Neural cell (in vitro differentiated cells): Measurements from ENCODE around the gene CD40. TPM values are rescaled to one million over a fixed set of nuclear protein-coding genes. Genes with fewer than 3 reads are reported as not detected.

Experiments
- H2AFZ ChIP-seq: fragments of 200-600, 300-800 bp; sonication (generic), shearing (Covaris generic); 2 replicates; pipeline ENCODE4 v1.6.0; 2014; ENCODE audit warnings: low read depth, mild to moderate bottlenecking, antibody characterized with exemption, low read length, moderate library complexity
- H3F3A ChIP-seq: fragments of 200-600 bp; shearing (Covaris generic); 2 replicates; pipeline ENCODE4 v1.6.1; 2016; ENCODE audit warnings: mild to moderate bottlenecking, moderate library complexity, mixed read lengths, antibody characterized with exemption, low read length; ENCODE audit not compliant: insufficient read depth, poor library complexity, severe bottlenecking
- H3K27ac ChIP-seq: fragments of 200-600, 300-800 bp; sonication (generic), shearing (Covaris generic); 2 replicates; pipeline ENCODE4 v1.5.1; 2014; ENCODE audit warnings: mild to moderate bottlenecking, low read length, moderate library complexity
- H3K27me3 ChIP-seq: fragments of 300-800, 200-600 bp; sonication (generic), shearing (Covaris generic); 2 replicates; pipeline ENCODE4 v1.6.0; 2014; ENCODE audit warnings: mild to moderate bottlenecking, low read depth, low read length, moderate library complexity; ENCODE audit not compliant: insufficient read depth
- H3K36me3 ChIP-seq: fragments of 300-800, 200-600 bp; sonication (generic), shearing (Covaris generic); 2 replicates; pipeline ENCODE4 v1.5.1; 2014; ENCODE audit warnings: mild to moderate bottlenecking, antibody characterized with exemption, low read length, moderate library complexity; ENCODE audit not compliant: insufficient read depth
- H3K4me2 ChIP-seq: fragments of 300-800, 200-600 bp; sonication (generic), shearing (Covaris generic); 2 replicates; pipeline ENCODE4 v1.6.0; 2014; ENCODE audit warnings: mild to moderate bottlenecking, low read length
- H3K4me3 ChIP-seq: fragments of 300-800, 200-600 bp; sonication (generic), shearing (Covaris generic); 2 replicates; pipeline ENCODE4 v1.5.1; 2014; ENCODE audit warnings: mild to moderate bottlenecking, low read length, moderate library complexity
- H3K79me2 ChIP-seq: fragments of 200-600 bp; shearing (Covaris generic); replicated peaks from 2 replicates; pipeline ENCODE4 v1.6.0; 2014; ENCODE audit warnings: mild to moderate bottlenecking, low read length, moderate library complexity; ENCODE audit not compliant: insufficient read depth
- H3K9ac ChIP-seq: fragments of 300-800, 200-600 bp; sonication (generic), shearing (Covaris generic); 2 replicates; pipeline ENCODE4 v1.6.1; 2016; ENCODE audit warnings: mild to moderate bottlenecking, low read length, mixed read lengths
- H3K9me2 ChIP-seq: fragments of 200-600 bp; shearing (Covaris generic); 2 replicates; pipeline ENCODE4 v1.6.1; 2016; ENCODE audit warnings: mild to moderate bottlenecking, low read length, mixed read lengths; ENCODE audit not compliant: insufficient read depth
- H3K9me3 ChIP-seq: fragments of 200-600, 300-800 bp; sonication (generic), shearing (Covaris generic); 2 replicates; pipeline ENCODE4 v1.6.1; 2016; ENCODE audit warnings: mild to moderate bottlenecking, mixed run types, low read length, moderate library complexity, mixed read lengths
- H4K20me1 ChIP-seq: fragments of 200-600 bp; shearing (Covaris generic); 2 replicates; pipeline ENCODE4 v1.6.1; 2016; ENCODE audit warnings: mild to moderate bottlenecking, mixed run types; ENCODE audit not compliant: insufficient read depth
- CTCF ChIP-seq: fragments of 450-650 bp; IDR thresholded peaks from 2 replicates; pipeline ENCODE4 v1.5.1; 2014; ENCODE audit warnings: antibody characterized with exemption, mild to moderate bottlenecking, moderate library complexity; ENCODE audit not compliant: poor library complexity, severe bottlenecking
- EP300 ChIP-seq: fragments of 450-650 bp; conservative IDR thresholded peaks from 2 replicates; pipeline ENCODE4 v1.6.1; 2014; ENCODE audit warnings: antibody characterized with exemption, mild to moderate bottlenecking, moderate library complexity; ENCODE audit not compliant: poor library complexity, severe bottlenecking
- EZH2 ChIP-seq: fragments of 200-600, 300-800 bp; shearing (Covaris generic), sonication (generic); IDR thresholded peaks from 2 replicates; pipeline ENCODE4 v1.6.1; 2014; ENCODE audit warnings: antibody characterized with exemption, low read length, borderline replicate concordance, mild to moderate bottlenecking; ENCODE audit not compliant: insufficient read depth, poor library complexity, severe bottlenecking
- MXI1 ChIP-seq: fragments of 450-650 bp; conservative IDR thresholded peaks from 2 replicates; pipeline ENCODE4 v1.6.1; 2014; ENCODE audit warnings: antibody characterized with exemption, mild to moderate bottlenecking; ENCODE audit not compliant: poor library complexity, severe bottlenecking
- POLR2AphosphoS5 ChIP-seq: IDR thresholded peaks from 2 replicates; pipeline ENCODE4 v1.6.1; 2012
- RAD21 ChIP-seq: fragments of 450-650 bp; conservative IDR thresholded peaks from 2 replicates; pipeline ENCODE4 v1.6.1; 2014; ENCODE audit warnings: antibody characterized with exemption, mild to moderate bottlenecking, moderate library complexity
- SMC3 ChIP-seq: fragments of 450-650 bp; conservative IDR thresholded peaks from 2 replicates; pipeline ENCODE4 v1.6.1; 2014; ENCODE audit warnings: antibody characterized with exemption, mild to moderate bottlenecking, moderate library complexity; ENCODE audit not compliant: poor library complexity
- TAF1 ChIP-seq: IDR thresholded peaks from 2 replicates; pipeline ENCODE4 v1.6.1; 2012; ENCODE audit warnings: low read depth
- polyA plus RNA-seq: library from polyadenylated mRNA; depleted of rRNA; stranded (reverse); fragments of >200 nt; gene quantifications from 2 replicates; pipeline ENCODE4 v1.2.3, GENCODE V29; 2014
- TF ChIP-seq, protein P1 (sequence below): IDR thresholded peaks from 2 replicates; pipeline ENCODE4 v1.6.1; 2012; ENCODE audit warnings: borderline replicate concordance

Gene CD40
- polyA plus RNA-seq, 1 donor from 2014 or later, result not detected

DNA sequence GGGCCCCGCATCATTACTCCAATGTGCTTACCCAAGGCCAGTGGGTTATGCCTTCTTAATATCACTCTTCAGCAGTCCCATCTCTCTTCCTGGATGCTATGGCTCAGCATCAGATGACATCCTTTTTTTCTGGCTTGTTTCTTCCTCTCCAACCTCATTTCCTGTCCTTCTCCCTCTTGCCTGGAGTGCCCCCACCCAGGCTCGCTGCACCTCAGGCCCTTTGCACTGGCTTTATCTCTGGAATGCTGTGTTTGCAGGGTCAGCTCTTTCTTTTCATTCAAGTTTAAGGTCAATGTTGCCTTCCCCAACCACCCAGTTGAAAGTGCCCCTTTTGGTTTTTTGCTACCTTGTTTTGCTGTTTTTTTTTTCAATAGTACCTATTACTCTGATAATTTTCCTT, 36.7 kb downstream of the CD40 start:
- H3K27ac ChIP-seq, result no peak overlapping the region
- TF ChIP-seq CTCF (no peak), SMC3 (no peak), EZH2 (no peak), MXI1 (no peak), POLR2AphosphoS5 (no peak), TAF1 (no peak), EP300 (no peak), RAD21 (no peak)
- TF ChIP-seq, protein P1, sequence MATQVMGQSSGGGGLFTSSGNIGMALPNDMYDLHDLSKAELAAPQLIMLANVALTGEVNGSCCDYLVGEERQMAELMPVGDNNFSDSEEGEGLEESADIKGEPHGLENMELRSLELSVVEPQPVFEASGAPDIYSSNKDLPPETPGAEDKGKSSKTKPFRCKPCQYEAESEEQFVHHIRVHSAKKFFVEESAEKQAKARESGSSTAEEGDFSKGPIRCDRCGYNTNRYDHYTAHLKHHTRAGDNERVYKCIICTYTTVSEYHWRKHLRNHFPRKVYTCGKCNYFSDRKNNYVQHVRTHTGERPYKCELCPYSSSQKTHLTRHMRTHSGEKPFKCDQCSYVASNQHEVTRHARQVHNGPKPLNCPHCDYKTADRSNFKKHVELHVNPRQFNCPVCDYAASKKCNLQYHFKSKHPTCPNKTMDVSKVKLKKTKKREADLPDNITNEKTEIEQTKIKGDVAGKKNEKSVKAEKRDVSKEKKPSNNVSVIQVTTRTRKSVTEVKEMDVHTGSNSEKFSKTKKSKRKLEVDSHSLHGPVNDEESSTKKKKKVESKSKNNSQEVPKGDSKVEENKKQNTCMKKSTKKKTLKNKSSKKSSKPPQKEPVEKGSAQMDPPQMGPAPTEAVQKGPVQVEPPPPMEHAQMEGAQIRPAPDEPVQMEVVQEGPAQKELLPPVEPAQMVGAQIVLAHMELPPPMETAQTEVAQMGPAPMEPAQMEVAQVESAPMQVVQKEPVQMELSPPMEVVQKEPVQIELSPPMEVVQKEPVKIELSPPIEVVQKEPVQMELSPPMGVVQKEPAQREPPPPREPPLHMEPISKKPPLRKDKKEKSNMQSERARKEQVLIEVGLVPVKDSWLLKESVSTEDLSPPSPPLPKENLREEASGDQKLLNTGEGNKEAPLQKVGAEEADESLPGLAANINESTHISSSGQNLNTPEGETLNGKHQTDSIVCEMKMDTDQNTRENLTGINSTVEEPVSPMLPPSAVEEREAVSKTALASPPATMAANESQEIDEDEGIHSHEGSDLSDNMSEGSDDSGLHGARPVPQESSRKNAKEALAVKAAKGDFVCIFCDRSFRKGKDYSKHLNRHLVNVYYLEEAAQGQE, result no peak
- no peaks in the 10 kb centered on the region for H3K79me2 ChIP-seq
- H3K9me3 ChIP-seq, result no peaks in the 10 kb centered on the region
- no peaks in the 10 kb centered on the region for H3K9me2 ChIP-seq
- H3K36me3 ChIP-seq, result no peaks in the 10 kb centered on the region
- no peak overlapping the region for H2AFZ ChIP-seq
- H3F3A ChIP-seq, result no peaks in the 10 kb centered on the region
- no peak overlapping the region for H3K4me3 ChIP-seq
- H3K4me2 ChIP-seq, result no peak overlapping the region
- no peak overlapping the region for H3K9ac ChIP-seq
- no peaks in the 10 kb centered on the region for H4K20me1 ChIP-seq
- H3K27me3 ChIP-seq, result no peaks in the 10 kb centered on the region

- no peaks in the 10 kb centered on the region for H3K79me2 ChIP-seq
- no peak overlapping the region for H3K4me3 ChIP-seq
- H3F3A ChIP-seq, result no peaks in the 10 kb centered on the region
- H3K4me2 ChIP-seq, result no peak overlapping the region
- no peaks in the 10 kb centered on the region for H3K27me3 ChIP-seq
- H2AFZ ChIP-seq, result no peak overlapping the region
- TF ChIP-seq RAD21 (no peak), EZH2 (no peak), CTCF (no peak), TAF1 (no peak), EP300 (no peak), POLR2AphosphoS5 (no peak), MXI1 (no peak), SMC3 (no peak)
- TF ChIP-seq, protein P1, result no peak
- H3K9me2 ChIP-seq, result no peaks in the 10 kb centered on the region
- H3K36me3 ChIP-seq, result no peaks in the 10 kb centered on the region
- no peaks in the 10 kb centered on the region for H4K20me1 ChIP-seq
- H3K27ac ChIP-seq, result no peak overlapping the region
- no peaks in the 10 kb centered on the region for H3K9me3 ChIP-seq
- H3K9ac ChIP-seq, result no peak overlapping the region
Observed at GRCh38 chr20:46156065-46156464, 38.0 kb downstream of the CD40 start.
